Measurements from ENCODE around the gene CD300A.

The CD300A gene

DNA sequence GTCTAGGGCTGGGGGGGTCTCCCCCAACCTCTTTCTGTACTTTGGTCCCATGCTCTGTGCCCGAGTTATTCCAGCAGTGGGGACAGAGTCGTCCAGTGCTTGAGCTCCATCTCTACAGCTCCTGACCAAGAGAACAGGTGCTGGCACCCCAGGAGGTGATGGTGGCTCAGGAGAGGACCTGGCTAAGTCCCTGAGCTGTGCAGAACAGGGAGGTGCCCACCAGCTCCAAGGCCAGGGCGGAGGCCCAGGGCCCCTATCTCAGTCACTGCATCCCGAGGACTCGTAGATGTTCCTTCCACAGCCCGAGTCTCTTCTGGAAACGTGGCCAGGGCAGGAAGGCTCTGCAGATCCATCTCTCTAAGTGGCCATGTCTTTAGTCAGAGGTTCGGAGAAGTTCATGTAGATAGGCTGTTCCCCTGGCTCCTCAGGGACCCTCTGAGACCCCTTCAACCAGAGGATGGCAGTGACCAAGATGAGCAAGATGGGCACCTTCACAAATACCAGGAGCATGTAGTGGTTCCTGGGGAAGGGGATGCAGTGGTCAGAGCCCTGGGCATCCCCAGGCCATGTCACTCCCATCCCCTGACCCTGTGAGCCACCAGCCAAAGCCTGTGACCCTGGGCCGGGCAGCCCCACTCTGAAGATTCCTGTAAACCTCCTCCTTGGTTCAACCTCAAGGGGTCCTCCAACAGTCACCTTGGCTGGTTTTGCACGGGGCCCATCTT lies 56.1 kb downstream of the CD300A start:
- no peak for DNase-seq

GRCh38 chr17:74523308-74523707 lies 56.9 kb downstream of the CD300A start:
- DNase-seq, result no peak

DNA sequence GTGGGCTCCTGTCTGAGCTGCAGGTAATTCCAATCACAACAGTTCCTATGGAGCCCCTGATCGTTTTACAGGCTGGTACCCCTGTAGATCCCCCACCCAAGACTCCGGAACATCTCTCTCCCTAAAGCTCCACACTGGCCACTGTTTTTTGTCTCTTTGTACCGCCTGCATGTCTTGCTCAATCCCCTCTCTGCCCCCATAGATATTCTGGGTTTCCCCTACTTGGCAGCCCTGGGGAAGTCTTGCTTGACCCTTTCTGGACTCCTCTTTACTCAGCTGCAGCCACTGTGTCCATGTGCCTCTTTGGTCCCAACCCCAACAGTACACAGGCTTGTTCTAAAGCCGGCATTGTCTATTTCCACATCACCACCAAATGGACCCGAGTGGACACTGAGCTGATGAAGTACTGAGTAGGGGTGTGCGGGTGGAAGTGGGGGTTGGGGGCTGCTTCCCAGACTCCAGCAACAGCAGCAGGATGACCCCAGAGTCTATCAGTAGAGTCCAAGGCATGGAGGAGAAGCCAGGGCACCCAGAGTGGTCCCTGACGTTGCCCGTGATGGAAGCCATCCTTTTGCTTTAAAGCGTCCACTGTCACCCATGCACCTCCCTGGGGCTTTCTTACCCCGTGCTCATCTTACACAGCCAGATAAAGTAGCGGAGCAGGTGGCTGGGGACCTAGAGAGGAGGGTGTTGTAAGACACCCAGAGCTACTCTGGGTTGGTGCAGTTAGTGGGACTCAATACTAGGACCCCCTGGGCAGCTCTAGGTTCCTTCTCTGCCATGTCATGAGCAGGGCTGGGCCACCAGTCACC lies 58.4 kb downstream of the CD300A start:
- no peak for DNase-seq

GRCh38 chr17:74525465-74525725 lies 59.0 kb downstream of the CD300A start:
- no peak for DNase-seq

DNA sequence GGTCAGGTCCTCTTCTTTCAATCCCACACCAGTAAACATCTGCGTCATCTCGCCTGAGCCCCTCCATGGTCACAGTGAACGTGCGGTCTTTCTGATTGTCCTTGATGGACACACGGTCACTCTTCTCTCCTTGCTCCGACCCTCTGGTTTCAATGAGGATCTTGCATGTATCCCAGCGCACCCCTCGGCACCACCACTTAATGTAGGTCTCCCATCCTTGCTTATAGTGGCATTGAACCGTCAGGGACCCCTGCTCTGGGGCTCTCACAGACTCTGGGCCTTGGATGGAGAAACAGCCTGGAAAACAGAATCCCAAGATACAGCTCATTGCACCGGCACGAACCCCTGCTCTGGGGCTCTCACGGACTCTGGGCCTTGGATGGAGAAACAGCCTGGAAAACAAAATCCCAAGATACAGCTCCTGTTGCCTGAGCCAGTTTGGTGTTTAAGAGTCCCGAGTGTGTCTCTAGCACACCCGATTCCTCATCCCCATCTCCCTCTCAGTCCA lies 59.4 kb downstream of the CD300A start:
- DNase-seq, result no peak

DNA sequence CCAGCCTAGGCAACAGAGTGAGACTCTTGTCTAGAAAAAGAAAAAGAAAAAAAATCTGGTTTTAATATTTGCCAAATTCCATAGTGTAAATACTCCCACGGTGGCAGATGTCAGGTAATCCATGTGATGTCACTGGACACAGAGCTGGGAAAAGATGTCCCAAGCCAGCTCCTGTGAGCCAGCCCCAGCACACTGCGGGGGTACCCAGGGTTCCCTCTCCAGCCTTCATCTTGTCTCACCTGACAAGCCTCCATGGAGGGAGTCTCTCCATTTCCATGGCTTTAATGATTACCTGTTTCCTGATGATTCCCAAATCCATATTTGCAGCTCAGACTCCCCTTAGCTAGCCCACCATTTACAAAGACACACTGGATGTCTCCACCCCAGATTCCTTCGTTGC lies 60.2 kb downstream of the CD300A start:
- DNase-seq, result no peak

- DNase-seq, result no peak
Measured at GRCh38 chr17:74527081-74527480, 60.6 kb downstream of the CD300A start.

DNA sequence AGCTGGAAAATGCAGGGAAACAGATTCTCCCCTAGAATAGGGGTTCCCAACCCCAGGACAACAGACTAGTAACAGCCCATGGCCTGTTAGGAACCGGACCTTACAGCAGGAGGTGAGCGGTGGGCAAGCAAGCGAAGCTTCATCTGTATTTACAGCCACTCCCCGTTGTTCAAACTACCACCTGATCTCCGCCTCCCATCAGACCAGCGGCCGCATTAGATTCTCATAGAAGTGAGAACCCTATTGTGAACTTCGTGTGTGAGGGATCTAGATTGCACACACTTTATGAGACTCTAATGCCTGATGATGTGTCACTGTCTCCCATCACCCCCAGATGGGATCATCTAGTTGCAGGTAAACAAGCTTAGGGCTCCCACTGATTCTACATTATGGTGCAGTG lies 61.3 kb downstream of the CD300A start:
- no peak for DNase-seq

DNA sequence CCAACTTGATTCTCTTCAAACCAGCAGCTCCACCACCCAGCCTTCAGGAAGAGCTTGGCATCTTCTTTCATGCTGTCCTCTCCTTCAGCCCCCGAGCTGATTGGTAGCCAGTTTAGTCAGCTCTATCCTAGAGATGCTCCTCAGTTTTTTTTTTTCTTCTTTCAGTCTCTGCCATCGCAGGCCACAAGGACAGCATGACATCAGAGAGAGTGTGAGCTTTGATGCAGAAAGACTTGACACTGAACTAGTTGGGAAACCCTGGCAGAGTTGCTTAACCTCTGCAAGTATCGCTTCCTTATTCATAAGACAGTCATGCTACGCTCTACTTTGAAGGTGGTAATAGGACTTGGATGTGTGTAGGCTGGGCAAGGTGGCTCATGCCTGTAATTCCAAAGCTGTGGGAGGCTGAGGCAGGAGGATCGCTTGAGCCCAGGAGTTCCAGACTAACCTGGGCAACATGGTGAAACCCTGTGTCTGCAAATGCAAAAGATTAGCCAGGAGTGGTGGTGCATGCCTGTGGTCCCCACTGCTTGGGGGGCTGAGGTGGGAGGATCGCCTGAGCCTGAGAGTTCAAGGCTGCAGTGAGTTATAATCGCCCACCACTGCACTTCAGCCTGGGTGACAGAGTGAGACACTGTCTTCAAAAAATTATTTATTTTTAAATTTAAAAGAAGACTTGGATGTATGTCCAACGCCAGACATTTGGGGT lies 62.2 kb downstream of the CD300A start:
- peak; percentile 47 for DNase-seq

DNA sequence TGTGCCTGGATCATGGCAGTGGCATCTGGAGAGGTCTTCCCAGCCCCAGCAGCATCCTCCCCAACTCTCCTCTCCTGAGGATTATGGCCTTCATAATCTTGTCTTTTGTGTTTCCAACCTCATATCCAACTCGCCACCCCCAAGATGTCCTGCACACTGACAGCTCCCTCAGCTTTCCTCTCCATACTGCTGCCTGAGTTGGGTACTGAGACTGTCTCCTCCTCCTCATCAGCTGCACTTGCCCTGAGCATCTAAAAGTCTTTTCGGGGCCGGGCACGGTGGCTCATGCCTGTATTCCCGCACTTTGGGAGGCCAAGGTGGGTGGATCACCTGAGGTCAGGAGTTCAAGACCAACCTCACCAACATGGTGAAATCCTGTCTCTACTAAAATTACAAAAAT lies 62.8 kb downstream of the CD300A start:
- DNase-seq, result no peak

DNA sequence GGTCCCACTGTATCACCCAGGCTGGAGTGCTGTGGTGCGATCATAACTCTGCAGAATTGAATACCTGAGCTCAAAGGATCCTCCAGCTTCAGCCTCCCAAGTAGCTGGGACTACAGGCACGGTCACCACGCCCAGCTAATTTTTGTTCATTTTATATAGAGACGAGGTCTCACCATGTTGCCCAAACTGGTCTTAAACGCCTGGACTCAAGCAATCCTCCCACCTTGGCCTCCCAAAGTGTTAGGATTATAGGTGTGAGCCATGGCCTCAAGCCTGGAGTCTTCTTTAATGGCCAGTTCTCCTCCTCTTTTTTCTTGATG lies 64.4 kb downstream of the CD300A start:
- DNase-seq, result no peak

DNA sequence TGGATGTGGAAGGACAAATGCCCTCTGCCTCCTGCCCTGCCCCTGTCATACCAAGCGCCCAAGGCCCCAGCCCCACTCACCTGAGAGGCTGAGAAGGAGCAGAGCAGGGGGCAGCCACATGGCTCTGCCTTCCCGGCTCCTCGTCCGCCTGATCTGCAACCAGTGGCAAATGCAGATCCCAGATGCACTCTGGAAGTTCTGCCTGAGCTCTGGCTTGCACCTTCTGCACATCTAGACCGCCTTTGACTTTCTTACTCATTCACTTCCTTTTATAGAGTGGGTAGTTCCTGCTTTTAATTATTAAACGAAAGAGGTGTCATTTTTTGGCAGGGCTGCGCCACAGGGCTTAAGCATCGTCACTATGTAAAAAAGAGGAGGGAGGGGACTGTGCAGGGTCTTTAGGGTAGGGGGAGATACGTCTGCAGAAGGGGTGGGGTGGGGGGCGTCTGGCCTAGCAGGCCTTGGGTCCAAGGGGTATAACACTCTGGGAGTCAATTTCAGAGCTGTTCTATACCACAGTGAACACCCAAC lies 64.9 kb downstream of the CD300A start, which contains the start of gene CD300LB:
CD300LB (minus strand) TSS at position 245 of the 531 bp plus-strand sequence; CDS start at position 120, 125 bp downstream.
- no peak for DNase-seq

GRCh38 chr17:74532115-74532514 lies 65.7 kb downstream of the CD300A start:
- no peak for DNase-seq
